ENCODE data around the gene FHOD3. TPM values are rescaled to one million over a fixed set of nuclear protein-coding genes. Genes with fewer than 3 reads are reported as not detected.

FHOD3 gene
- total and polyA plus RNA-seq, 2 experiments from 2014 or later = 2.7 to 8.7 TPM

DNA sequence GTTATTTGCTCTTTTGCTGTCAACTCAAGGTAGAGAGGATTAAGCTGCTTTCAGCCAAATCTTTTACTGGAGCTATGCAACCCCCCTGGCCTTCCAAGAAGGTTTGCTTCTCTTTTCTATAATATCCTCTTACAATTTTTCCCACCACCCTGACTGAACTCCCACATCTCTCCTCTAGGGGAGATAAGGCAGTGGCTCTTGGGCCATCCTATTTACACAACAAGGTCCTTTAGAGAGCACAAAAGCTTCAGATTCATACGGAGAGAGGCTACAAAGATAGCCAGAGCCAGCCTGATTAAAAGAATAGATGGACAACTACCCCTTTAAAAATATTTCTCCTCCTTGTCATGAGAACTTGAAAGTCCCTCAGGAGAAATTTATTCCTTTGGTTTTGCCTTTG is 435.6 kb downstream of the FHOD3 start:
- DNase-seq (ENCODE audit: low spot score) = peak; percentile 20
- peaks cover 41% of the 10 kb centered on the region for H3K36me3 Mint-ChIP-seq (ENCODE audit: low read depth)
- peaks cover 25% of the 10 kb centered on the region for H3K9me3 Mint-ChIP-seq

More for the DNA sequence above, 435.6 kb downstream of the FHOD3 start:
- peak; percentile 51 for ATAC-seq
- H3F3A ChIP-seq (replicated peaks; ENCODE audit: low read depth) = no peaks in the 10 kb centered on the region
- H3K4me1 ChIP-seq (ENCODE audit: insufficient read depth) = no peaks in the 10 kb centered on the region
- H3K36me3 ChIP-seq (ENCODE audit: insufficient read depth) = peaks cover 4% of the 10 kb centered on the region; the same call in 1 of the 2 replicates
- H3K4me3 ChIP-seq = no peak overlapping the region
- H3K4me3 Mint-ChIP-seq = no peak overlapping the region
- H3K9me2 ChIP-seq (ENCODE audit: insufficient read depth) = peaks cover 7% of the 10 kb centered on the region; the same call in 1 of the 2 replicates
- H3K27ac ChIP-seq (ENCODE audit: low read depth) = no peak overlapping the region
- peaks cover 6% of the 10 kb centered on the region for H3K27me3 Mint-ChIP-seq (ENCODE audit: insufficient read depth, low read depth, poor library complexity)
- no peaks in the 10 kb centered on the region for H4K20me1 ChIP-seq (replicated peaks; ENCODE audit: insufficient read depth)
- H3K4me1 Mint-ChIP-seq = peaks cover 3% of the 10 kb centered on the region; the same call in 1 of the 3 replicates
- no peak for TF ChIP-seq CREB1 (CRISPR knock-in tag; IDR thresholded peaks at IDR 0.05; ENCODE audit: low read depth)
- no peak for TF ChIP-seq ZNF331 (CRISPR knock-in tag; IDR thresholded peaks at IDR 0.05; ENCODE audit: low read depth)
- TF ChIP-seq, protein P1, sequence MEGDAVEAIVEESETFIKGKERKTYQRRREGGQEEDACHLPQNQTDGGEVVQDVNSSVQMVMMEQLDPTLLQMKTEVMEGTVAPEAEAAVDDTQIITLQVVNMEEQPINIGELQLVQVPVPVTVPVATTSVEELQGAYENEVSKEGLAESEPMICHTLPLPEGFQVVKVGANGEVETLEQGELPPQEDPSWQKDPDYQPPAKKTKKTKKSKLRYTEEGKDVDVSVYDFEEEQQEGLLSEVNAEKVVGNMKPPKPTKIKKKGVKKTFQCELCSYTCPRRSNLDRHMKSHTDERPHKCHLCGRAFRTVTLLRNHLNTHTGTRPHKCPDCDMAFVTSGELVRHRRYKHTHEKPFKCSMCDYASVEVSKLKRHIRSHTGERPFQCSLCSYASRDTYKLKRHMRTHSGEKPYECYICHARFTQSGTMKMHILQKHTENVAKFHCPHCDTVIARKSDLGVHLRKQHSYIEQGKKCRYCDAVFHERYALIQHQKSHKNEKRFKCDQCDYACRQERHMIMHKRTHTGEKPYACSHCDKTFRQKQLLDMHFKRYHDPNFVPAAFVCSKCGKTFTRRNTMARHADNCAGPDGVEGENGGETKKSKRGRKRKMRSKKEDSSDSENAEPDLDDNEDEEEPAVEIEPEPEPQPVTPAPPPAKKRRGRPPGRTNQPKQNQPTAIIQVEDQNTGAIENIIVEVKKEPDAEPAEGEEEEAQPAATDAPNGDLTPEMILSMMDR (conservative IDR thresholded peaks at IDR 0.05; ENCODE audit: low read depth in 2 of 2) = 0 out of 4 replicates have a peak, but pooled peaks of 1 of the 2 experiments have one; percentile 27
- TF ChIP-seq JUNB (IDR thresholded peaks at IDR 0.05; ENCODE audit: unreplicated experiment) = no peak
- TF ChIP-seq EZH2phosphoT487 (IDR thresholded peaks at IDR 0.05; ENCODE audit: unreplicated experiment) = no peak
- TF ChIP-seq, protein P2, sequence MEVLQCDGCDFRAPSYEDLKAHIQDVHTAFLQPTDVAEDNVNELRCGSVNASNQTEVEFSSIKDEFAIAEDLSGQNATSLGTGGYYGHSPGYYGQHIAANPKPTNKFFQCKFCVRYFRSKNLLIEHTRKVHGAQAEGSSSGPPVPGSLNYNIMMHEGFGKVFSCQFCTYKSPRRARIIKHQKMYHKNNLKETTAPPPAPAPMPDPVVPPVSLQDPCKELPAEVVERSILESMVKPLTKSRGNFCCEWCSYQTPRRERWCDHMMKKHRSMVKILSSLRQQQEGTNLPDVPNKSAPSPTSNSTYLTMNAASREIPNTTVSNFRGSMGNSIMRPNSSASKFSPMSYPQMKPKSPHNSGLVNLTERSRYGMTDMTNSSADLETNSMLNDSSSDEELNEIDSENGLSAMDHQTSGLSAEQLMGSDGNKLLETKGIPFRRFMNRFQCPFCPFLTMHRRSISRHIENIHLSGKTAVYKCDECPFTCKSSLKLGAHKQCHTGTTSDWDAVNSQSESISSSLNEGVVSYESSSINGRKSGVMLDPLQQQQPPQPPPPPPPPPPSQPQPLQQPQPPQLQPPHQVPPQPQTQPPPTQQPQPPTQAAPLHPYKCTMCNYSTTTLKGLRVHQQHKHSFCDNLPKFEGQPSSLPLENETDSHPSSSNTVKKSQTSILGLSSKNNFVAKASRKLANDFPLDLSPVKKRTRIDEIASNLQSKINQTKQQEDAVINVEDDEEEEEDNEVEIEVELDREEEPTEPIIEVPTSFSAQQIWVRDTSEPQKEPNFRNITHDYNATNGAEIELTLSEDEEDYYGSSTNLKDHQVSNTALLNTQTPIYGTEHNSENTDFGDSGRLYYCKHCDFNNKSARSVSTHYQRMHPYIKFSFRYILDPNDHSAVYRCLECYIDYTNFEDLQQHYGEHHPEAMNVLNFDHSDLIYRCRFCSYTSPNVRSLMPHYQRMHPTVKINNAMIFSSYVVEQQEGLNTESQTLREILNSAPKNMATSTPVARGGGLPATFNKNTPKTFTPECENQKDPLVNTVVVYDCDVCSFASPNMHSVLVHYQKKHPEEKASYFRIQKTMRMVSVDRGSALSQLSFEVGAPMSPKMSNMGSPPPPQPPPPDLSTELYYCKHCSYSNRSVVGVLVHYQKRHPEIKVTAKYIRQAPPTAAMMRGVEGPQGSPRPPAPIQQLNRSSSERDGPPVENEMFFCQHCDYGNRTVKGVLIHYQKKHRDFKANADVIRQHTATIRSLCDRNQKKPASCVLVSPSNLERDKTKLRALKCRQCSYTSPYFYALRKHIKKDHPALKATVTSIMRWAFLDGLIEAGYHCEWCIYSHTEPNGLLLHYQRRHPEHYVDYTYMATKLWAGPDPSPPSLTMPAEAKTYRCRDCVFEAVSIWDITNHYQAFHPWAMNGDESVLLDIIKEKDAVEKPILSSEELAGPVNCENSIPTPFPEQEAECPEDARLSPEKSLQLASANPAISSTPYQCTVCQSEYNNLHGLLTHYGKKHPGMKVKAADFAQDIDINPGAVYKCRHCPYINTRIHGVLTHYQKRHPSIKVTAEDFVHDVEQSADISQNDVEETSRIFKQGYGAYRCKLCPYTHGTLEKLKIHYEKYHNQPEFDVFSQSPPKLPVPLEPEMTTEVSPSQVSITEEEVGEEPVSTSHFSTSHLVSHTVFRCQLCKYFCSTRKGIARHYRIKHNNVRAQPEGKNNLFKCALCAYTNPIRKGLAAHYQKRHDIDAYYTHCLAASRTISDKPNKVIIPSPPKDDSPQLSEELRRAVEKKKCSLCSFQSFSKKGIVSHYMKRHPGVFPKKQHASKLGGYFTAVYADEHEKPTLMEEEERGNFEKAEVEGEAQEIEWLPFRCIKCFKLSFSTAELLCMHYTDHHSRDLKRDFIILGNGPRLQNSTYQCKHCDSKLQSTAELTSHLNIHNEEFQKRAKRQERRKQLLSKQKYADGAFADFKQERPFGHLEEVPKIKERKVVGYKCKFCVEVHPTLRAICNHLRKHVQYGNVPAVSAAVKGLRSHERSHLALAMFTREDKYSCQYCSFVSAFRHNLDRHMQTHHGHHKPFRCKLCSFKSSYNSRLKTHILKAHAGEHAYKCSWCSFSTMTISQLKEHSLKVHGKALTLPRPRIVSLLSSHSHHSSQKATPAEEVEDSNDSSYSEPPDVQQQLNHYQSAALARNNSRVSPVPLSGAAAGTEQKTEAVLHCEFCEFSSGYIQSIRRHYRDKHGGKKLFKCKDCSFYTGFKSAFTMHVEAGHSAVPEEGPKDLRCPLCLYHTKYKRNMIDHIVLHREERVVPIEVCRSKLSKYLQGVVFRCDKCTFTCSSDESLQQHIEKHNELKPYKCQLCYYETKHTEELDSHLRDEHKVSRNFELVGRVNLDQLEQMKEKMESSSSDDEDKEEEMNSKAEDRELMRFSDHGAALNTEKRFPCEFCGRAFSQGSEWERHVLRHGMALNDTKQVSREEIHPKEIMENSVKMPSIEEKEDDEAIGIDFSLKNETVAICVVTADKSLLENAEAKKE (CRISPR knock-in tag; IDR thresholded peaks at IDR 0.05) = no peak
- H3K27ac Mint-ChIP-seq = no peak overlapping the region
- H2AFZ ChIP-seq = no peak overlapping the region
- H3K79me2 ChIP-seq (replicated peaks; ENCODE audit: insufficient read depth) = no peaks in the 10 kb centered on the region
- no peak overlapping the region for H3K4me2 ChIP-seq
- no peaks in the 10 kb centered on the region for H3K27me3 ChIP-seq (ENCODE audit: insufficient read depth)
